HepG2 (cell line): ENCODE results near the gene ARHGAP19. TPM values are rescaled to one million over a fixed set of nuclear protein-coding genes. Genes with fewer than 3 reads are reported as not detected.
A peak's percentile ranks its signal among the peaks of the same experiment; 100 is the strongest.

Experiments used
- ATAC-seq: fragments of 200-7000 bp; cut with Tn5 transposase; 3 replicates; pipeline ENCODE4 v1.9.1; 2020; ENCODE audit warnings: mild to moderate bottlenecking, moderate library complexity
- BruUV-seq: library from RNA; stranded (reverse); fragments of 400-500 nt; replicated peaks from 2 replicates; lab custom pipeline; 2021; lab: Mats Ljungman, UMichigan
- CTCF ChIA-PET: fragments of 300-600 bp; formaldehyde crosslinking; extraction: SDS; loops from one replicate; lab custom pipeline; 2021; ENCODE audit warnings: low total read pairs, inconsistent platforms, low intra/inter-chr PET ratio; lab: Yijun Ruan, JAX
- POLR2A ChIA-PET: fragments of 350-600 bp; sonication (Branson Sonifier 250); formaldehyde crosslinking; loops from one replicate; lab custom pipeline; 2020; ENCODE audit warnings: antibody characterized with exemption, inconsistent platforms; lab: Yijun Ruan, JAX
- DNase-seq: peaks from one replicate; pipeline ENCODE4 v3.0.0-alpha.2; 2015; ENCODE audit warnings: low spot score
- FAIRE-seq: peaks from 3 replicates; lab custom pipeline; 2011; peaks lifted over from hg19 to GRCh38; lab: Jason Lieb, UNC
- H2AFZ ChIP-seq: one replicate; pipeline ENCODE4 v1.6.1; 2011; ENCODE audit warnings: low read length, inconsistent platforms
- H3K27ac ChIP-seq: fragments of 300-600 bp; 3 replicates; pipeline ENCODE4 v1.8.0; 2011; ENCODE audit warnings: mixed run types, mild to moderate bottlenecking, mixed read lengths, low read length, inconsistent platforms; ENCODE audit not compliant: insufficient read depth; ENCODE audit errors: extremely low read length
- H3K27me3 ChIP-seq, 2 experiments: fragments of 200-600 bp in 1 of 2; 2 replicates in 1 of 2; 3 replicates in 1 of 2; pipeline versions ENCODE4 v1.6.0 to v1.8.0; 2011; ENCODE audit warnings: low read length in 2 of 2, mild to moderate bottlenecking in 2 of 2, moderate library complexity in 2 of 2, inconsistent platforms in 1 of 2; ENCODE audit not compliant: insufficient read depth in 2 of 2, control insufficient read depth in 1 of 2
- H3K36me3 ChIP-seq, 2 experiments: fragments of 200-600 bp in 1 of 2; replicated peaks in 1 of 2; 2 replicates in 1 of 2; 3 replicates in 1 of 2; pipeline versions ENCODE4 v1.5.1 to v1.8.0; 2011; ENCODE audit warnings: low read length in 2 of 2, inconsistent platforms in 1 of 2; ENCODE audit not compliant: insufficient read depth in 2 of 2, control insufficient read depth in 1 of 2
- H3K4me1 ChIP-seq: 2 replicates; pipeline ENCODE4 v1.5.1; 2012; ENCODE audit warnings: low read length, inconsistent platforms; ENCODE audit not compliant: insufficient read depth
- H3K4me2 ChIP-seq: 2 replicates; pipeline ENCODE4 v1.6.0; 2011; ENCODE audit warnings: low read depth, low read length, inconsistent platforms
- H3K4me3 ChIP-seq, 3 experiments: fragments of 200-600 bp in 1 of 3; sonication (generic), shearing (Covaris generic) in 1 of 3; replicated peaks in 1 of 3; 2 replicates each; pipeline ENCODE4 v1.5.1; 2011 to 2016; ENCODE audit warnings: low read length in 3 of 3, inconsistent platforms in 2 of 3, low read depth in 2 of 3, mild to moderate bottlenecking in 2 of 3, control low read depth in 1 of 3, mixed read lengths in 1 of 3; ENCODE audit not compliant: insufficient read depth in 1 of 3
- H3K79me2 ChIP-seq: one replicate; pipeline ENCODE4 v1.6.1; 2011; ENCODE audit warnings: low read length, inconsistent platforms; ENCODE audit not compliant: insufficient read depth
- H3K9ac ChIP-seq: 2 replicates; pipeline ENCODE4 v1.6.0; 2011; ENCODE audit warnings: mild to moderate bottlenecking, low read depth, low read length, inconsistent platforms; ENCODE audit not compliant: insufficient read depth
- H3K9me3 ChIP-seq: 2 replicates; pipeline ENCODE4 v1.5.1; 2012; ENCODE audit warnings: mild to moderate bottlenecking, low read length
- H4K20me1 ChIP-seq: 2 replicates; pipeline ENCODE4 v1.6.0; 2011; ENCODE audit warnings: inconsistent platforms, mild to moderate bottlenecking, low read length, moderate library complexity; ENCODE audit not compliant: insufficient read depth
- CREM ChIP-seq, 2 experiments: sonication (generic) in 1 of 2; formaldehyde crosslinking in 1 of 2; IDR thresholded peaks; 2 replicates each; pipeline versions ENCODE4 v1.4.0 to v1.6.1; 2016 to 2020; ENCODE audit warnings: antibody characterized with exemption in 1 of 2, mild to moderate bottlenecking in 1 of 2, missing genetic modification reagents in 1 of 2
- ETV5 ChIP-seq: IDR thresholded peaks from 2 replicates; pipeline ENCODE4 v1.6.1; 2018; ENCODE audit warnings: missing biosample characterization, missing genetic modification reagents, inconsistent platforms, borderline replicate concordance
- EZH2 ChIP-seq: conservative IDR thresholded peaks from 2 replicates; pipeline ENCODE4 v1.6.1; 2012; ENCODE audit warnings: mild to moderate bottlenecking, low read depth, low read length, moderate library complexity
- FOSL1 ChIP-seq: sonication (generic); formaldehyde crosslinking; IDR thresholded peaks from 2 replicates; pipeline ENCODE4 v1.9.0; 2021; ENCODE audit warnings: missing genetic modification reagents, borderline replicate concordance
- FOSL2 ChIP-seq: sonication (generic); formaldehyde crosslinking; IDR thresholded peaks from 2 replicates; pipeline ENCODE4 v1.4.0; 2020; ENCODE audit warnings: missing genetic modification reagents
- KDM3A ChIP-seq: IDR thresholded peaks from 2 replicates; pipeline ENCODE4 v1.6.1; 2018; ENCODE audit warnings: low read depth, missing compliant biosample characterization
- KLF6 ChIP-seq: IDR thresholded peaks from 2 replicates; pipeline ENCODE4 v1.8.0; 2016; ENCODE audit warnings: missing biosample characterization, missing genetic modification reagents
- MEF2D ChIP-seq: sonication (generic); formaldehyde crosslinking; IDR thresholded peaks from 2 replicates; pipeline ENCODE4 v1.5.1; 2020; ENCODE audit warnings: mild to moderate bottlenecking, missing genetic modification reagents
- MIXL1 ChIP-seq: IDR thresholded peaks from 2 replicates; pipeline ENCODE4 v1.6.1; 2016
- POLR2A ChIP-seq, 2 experiments: IDR thresholded peaks; 2 replicates each; pipeline ENCODE4 v1.6.1; 2011; ENCODE audit warnings: low read depth in 2 of 2, low read length in 2 of 2, mild to moderate bottlenecking in 1 of 2, moderate library complexity in 1 of 2; ENCODE audit not compliant: insufficient read depth in 1 of 2
- PPARG ChIP-seq: conservative IDR thresholded peaks from 2 replicates; pipeline ENCODE4 v1.6.1; 2016; ENCODE audit warnings: missing biosample characterization, missing genetic modification reagents
- RBFOX2 ChIP-seq: fragments of 200-400 bp; formaldehyde crosslinking; IDR thresholded peaks from 2 replicates; pipeline ENCODE4 v1.6.1; 2017; ENCODE audit warnings: low read depth, mild to moderate bottlenecking, low read length
- SIN3A ChIP-seq: IDR thresholded peaks from 2 replicates; pipeline ENCODE4 v1.6.1; 2011; ENCODE audit warnings: low read depth, mild to moderate bottlenecking, control low read depth, low read length, borderline replicate concordance
- XRCC5 ChIP-seq: fragments of 200-400 bp; formaldehyde crosslinking; optimal IDR thresholded peaks from 2 replicates; pipeline ENCODE3; 2017; ENCODE audit warnings: mild to moderate bottlenecking, low read length
- ZBTB21 ChIP-seq: sonication (generic); formaldehyde crosslinking; IDR thresholded peaks from 2 replicates; pipeline ENCODE4 v1.4.0; 2020; ENCODE audit warnings: missing genetic modification reagents
- ZMAT3 ChIP-seq: sonication (generic); formaldehyde crosslinking; conservative IDR thresholded peaks from 2 replicates; pipeline ENCODE4 v1.7.0; 2021; ENCODE audit warnings: missing genetic modification reagents
- ZNF501 ChIP-seq: sonication (generic); formaldehyde crosslinking; IDR thresholded peaks from 2 replicates; pipeline ENCODE4 v1.5.1; 2020; ENCODE audit warnings: mild to moderate bottlenecking, moderate library complexity, missing genetic modification reagents
- ZNF562 ChIP-seq: sonication (generic); formaldehyde crosslinking; IDR thresholded peaks from 2 replicates; pipeline ENCODE4 v1.8.0; 2022; ENCODE audit warnings: missing genetic modification reagents, borderline replicate concordance
- WGBS: methylation state at CpG from one replicate; pipeline ENCODE4 v1.1.6; 2017; ENCODE audit warnings: low lambda C conversion rate; 5-methylcytosine and 5-hydroxymethylcytosine counted together
- in situ Hi-C: cut with HindIII; loops from 2 replicates; pipeline ENCODE4 v1.10.0; 2017; ENCODE audit warnings: low pct_unique_long_range_greater_than_20kb; ENCODE audit not compliant: extremely low pct_ligation_motif_present
- intact Hi-C: fragments of 100-400 bp; cut with micrococcal nuclease; formaldehyde crosslinking; loops from one replicate; pipeline ENCODE4 v1.10.0; 2022; ENCODE audit not compliant: unreplicated experiment
- polyA plus RNA-seq, 8 experiments: library from polyadenylated mRNA; depleted of rRNA in 3 of 8; stranded (reverse) in 7 of 8; unstranded in 1 of 8; fragments of >200 nt; fragmentation: Illumina TruSeq in 4 of 8; extraction: Trizol in 4 of 8; gene quantifications; 2 replicates each; pipeline versions ENCODE4 v1.2.1 to v1.2.3, GENCODE V29; 2011 to 2016; ENCODE audit warnings: low read depth in 4 of 8, missing spikeins in 1 of 8, mixed read lengths in 1 of 8; ENCODE audit not compliant: insufficient read depth in 1 of 8
- total RNA-seq, 5 experiments: library from RNA; depleted of rRNA; stranded (reverse); fragments of >200 nt; fragmentation: Illumina TruSeq; extraction: Trizol; gene quantifications; 2 replicates each; pipeline ENCODE4 v1.2.3, GENCODE V29; 2016; ENCODE audit warnings: low read depth in 1 of 5
- TF ChIP-seq, protein P1 (sequence below): IDR thresholded peaks from 2 replicates; pipeline ENCODE4 v1.6.1; 2018; ENCODE audit warnings: missing genetic modification reagents, mild to moderate bottlenecking, missing compliant biosample characterization
- TF ChIP-seq, protein P2 (sequence below): sonication (generic); formaldehyde crosslinking; IDR thresholded peaks from 2 replicates; pipeline ENCODE4 v1.5.0; 2020; ENCODE audit warnings: missing genetic modification reagents
- TF ChIP-seq, protein P3 (sequence below): conservative IDR thresholded peaks from 2 replicates; pipeline ENCODE4 v1.6.1; 2018; ENCODE audit warnings: missing genetic modification reagents

The ARHGAP19 gene
- total and polyA plus RNA-seq, 2 of the 13 experiments (the other 11 are each of a cell fraction or from before 2014, with no cell fraction given): 7.6 to 10.0 TPM

DNA sequence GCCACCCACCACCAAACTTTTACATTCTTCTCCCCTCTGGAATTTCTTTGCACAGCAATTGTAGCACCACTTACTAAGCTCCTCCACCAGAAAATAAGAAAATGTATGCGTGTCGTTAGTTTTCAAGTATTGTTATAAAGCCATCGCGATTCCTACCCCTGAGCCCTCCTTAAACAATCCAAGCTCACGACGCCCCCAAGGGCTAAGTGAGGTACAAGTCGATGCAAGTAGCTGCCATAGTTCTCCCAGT, 40.8 kb upstream of the ARHGAP19 start (continued):
- TF ChIP-seq MEF2D (CRISPR knock-in tag) (no peak), ZBTB21 (CRISPR knock-in tag) (no peak)
- TF ChIP-seq, protein P1, sequence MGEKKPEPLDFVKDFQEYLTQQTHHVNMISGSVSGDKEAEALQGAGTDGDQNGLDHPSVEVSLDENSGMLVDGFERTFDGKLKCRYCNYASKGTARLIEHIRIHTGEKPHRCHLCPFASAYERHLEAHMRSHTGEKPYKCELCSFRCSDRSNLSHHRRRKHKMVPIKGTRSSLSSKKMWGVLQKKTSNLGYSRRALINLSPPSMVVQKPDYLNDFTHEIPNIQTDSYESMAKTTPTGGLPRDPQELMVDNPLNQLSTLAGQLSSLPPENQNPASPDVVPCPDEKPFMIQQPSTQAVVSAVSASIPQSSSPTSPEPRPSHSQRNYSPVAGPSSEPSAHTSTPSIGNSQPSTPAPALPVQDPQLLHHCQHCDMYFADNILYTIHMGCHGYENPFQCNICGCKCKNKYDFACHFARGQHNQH: 0 out of 2 replicates have a peak, but pooled peaks have one; percentile 24

DNA sequence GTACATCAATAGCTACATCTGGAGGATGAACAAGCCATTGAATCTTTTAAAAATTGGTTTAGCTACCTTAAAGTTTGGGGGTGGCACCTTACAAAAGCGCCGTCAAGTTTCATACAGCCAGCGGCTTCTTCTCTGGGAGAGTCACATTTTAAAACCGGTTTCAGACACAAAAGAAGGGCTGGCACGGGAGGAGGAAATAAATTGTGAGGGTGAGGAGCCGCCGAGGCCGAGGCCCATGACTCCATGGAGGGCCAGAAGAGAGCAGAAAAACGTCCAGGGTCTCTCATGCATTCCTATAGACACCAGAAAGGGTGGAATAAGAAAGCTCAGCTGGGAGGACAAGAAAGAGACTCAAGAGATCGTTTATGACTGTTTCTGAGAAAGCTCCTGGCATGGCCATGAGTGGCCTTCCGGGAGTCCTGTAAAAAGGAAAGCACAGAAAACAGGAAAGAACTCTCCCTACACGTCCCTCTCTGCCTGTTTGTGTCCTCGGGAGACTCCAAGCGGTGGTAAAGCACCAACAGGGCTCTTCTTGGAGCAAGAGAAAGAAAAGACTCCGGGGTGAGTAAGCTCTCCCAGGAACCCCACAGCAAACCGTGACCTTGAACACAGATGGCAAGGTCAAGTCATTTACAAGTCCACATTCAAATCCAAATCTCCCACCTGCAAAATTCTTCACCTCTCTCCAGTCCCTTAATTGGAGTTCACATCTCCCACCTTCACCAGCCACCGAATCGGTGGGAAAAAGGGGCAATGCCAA, 40.3 kb upstream of the ARHGAP19 start:
- ATAC-seq (peak; percentile 48), FAIRE-seq (peak; percentile 40), DNase-seq (peak; percentile 77)
- H3K4me2 ChIP-seq: peak overlapping the region; percentile 81
- peaks cover 40% of the 10 kb centered on the region for H3K79me2 ChIP-seq
- ChIA-PET CTCF (interaction anchor here (0.9 to 1.8 kb wide), 3 partner anchors 13 to 54 kb away, joined by 5 to 6 read pairs (median 6); partner anchors contain the start of gene ARHGAP19), POLR2A (interaction anchor here (1.2 to 7.4 kb wide), 6 partner anchors 14 to 68 kb away, joined by 4 to 98 read pairs (median 7); partner anchors contain the start of genes ARHGAP19, FRAT1 and RRP12)
- peak overlapping the region; percentile 98 for H3K9ac ChIP-seq
- H3K4me3 ChIP-seq: peak overlapping the region; percentile 65 to 87 (median 82)
- no peaks in the 10 kb centered on the region for H3K36me3 ChIP-seq
- H3K4me1 ChIP-seq: peaks cover 70% of the 10 kb centered on the region
- H3K9me3 ChIP-seq: no peaks in the 10 kb centered on the region
- intact Hi-C loops: loop anchor here (1.0 to 2.0 kb wide), 2 partner anchors 40 to 54 kb away; partner anchors contain the start of gene ARHGAP19
- no peaks in the 10 kb centered on the region for H4K20me1 ChIP-seq
- no peaks in the 10 kb centered on the region for H3K27me3 ChIP-seq
- in situ Hi-C loops: loop anchor here (5.0 kb wide), 1 partner anchor 40 kb away; the partner anchor contains the start of gene ARHGAP19
- H2AFZ ChIP-seq: no peak overlapping the region
- 2% methylated on average over 18 of the region's 18 CpGs for WGBS
- peak overlapping the region; percentile 71 for H3K27ac ChIP-seq
- BruUV-seq: TSS peak; percentile 62
- TF ChIP-seq FOSL2 (CRISPR knock-in tag): peak; percentile 40; the same call in 1 of the 2 replicates
- 0 out of 2 replicates have a peak, but pooled peaks have one; percentile 7 for TF ChIP-seq KDM3A (CRISPR knock-in tag)
- TF ChIP-seq ETV5 (CRISPR knock-in tag): peak; percentile 55; the same call in 1 of the 2 replicates
- TF ChIP-seq, protein P2, sequence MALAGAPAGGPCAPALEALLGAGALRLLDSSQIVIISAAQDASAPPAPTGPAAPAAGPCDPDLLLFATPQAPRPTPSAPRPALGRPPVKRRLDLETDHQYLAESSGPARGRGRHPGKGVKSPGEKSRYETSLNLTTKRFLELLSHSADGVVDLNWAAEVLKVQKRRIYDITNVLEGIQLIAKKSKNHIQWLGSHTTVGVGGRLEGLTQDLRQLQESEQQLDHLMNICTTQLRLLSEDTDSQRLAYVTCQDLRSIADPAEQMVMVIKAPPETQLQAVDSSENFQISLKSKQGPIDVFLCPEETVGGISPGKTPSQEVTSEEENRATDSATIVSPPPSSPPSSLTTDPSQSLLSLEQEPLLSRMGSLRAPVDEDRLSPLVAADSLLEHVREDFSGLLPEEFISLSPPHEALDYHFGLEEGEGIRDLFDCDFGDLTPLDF (CRISPR knock-in tag): no peak
- TF ChIP-seq PPARG (CRISPR knock-in tag): no peak
- 0 out of 2 replicates have a peak, but pooled peaks have one; percentile 17 for TF ChIP-seq ZMAT3
- TF ChIP-seq MIXL1: 0 out of 2 replicates have a peak, but pooled peaks have one; percentile 16
- TF ChIP-seq XRCC5: peak; percentile 23
- no peak for TF ChIP-seq KLF6 (CRISPR knock-in tag)
- TF ChIP-seq, protein P3, sequence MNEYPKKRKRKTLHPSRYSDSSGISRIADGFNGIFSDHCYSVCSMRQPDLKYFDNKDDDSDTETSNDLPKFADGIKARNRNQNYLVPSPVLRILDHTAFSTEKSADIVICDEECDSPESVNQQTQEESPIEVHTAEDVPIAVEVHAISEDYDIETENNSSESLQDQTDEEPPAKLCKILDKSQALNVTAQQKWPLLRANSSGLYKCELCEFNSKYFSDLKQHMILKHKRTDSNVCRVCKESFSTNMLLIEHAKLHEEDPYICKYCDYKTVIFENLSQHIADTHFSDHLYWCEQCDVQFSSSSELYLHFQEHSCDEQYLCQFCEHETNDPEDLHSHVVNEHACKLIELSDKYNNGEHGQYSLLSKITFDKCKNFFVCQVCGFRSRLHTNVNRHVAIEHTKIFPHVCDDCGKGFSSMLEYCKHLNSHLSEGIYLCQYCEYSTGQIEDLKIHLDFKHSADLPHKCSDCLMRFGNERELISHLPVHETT (CRISPR knock-in tag): no peak
- peak; percentile 52 for TF ChIP-seq ZNF501 (CRISPR knock-in tag)
- TF ChIP-seq ZNF562 (CRISPR knock-in tag): no peak
- TF ChIP-seq POLR2A (IDR thresholded peaks at IDR 0.05; ENCODE audit: insufficient read depth in 1 of 2, low read depth in 2 of 2, low read length in 2 of 2): peak; percentile 28 to 40; a peak in 2 of 4 replicates
- 0 out of 2 replicates have a peak, but pooled peaks have one; percentile 4 for TF ChIP-seq RBFOX2
- 0 out of 2 replicates have a peak, but pooled peaks have one; percentile 63 for TF ChIP-seq SIN3A
- TF ChIP-seq FOSL1: no peak
- 0 out of 2 replicates have a peak, but pooled peaks have one; percentile 13 for TF ChIP-seq CREM (IDR thresholded peaks at IDR 0.05)
- TF ChIP-seq CREM (CRISPR knock-in tag; IDR thresholded peaks at IDR 0.05): no peak
- TF ChIP-seq EZH2: no peak
